ENCODE measurements around the gene TSLP.

Gene TSLP

GRCh38 chr5:111122398-111122797 is 50.9 kb downstream of the TSLP start:
- TF ChIP-seq FOXP2 (optimal IDR thresholded peaks at IDR 0.05; ENCODE audit: control extremely low read depth, extremely low read length, insufficient read depth), result no peak
- no peak for TF ChIP-seq POLR2AphosphoS5 (IDR thresholded peaks at IDR 0.05; ENCODE audit: borderline replicate concordance, low read depth, low read length)
- TF ChIP-seq EZH2 (IDR thresholded peaks at IDR 0.05), result no peak

GRCh38 chr5:111124793-111125192 is 53.3 kb downstream of the TSLP start:
- no peak for TF ChIP-seq EZH2 (IDR thresholded peaks at IDR 0.05)
- TF ChIP-seq FOXP2 (optimal IDR thresholded peaks at IDR 0.05; ENCODE audit: control extremely low read depth, extremely low read length, insufficient read depth), result no peak
- no peak for TF ChIP-seq POLR2AphosphoS5 (IDR thresholded peaks at IDR 0.05; ENCODE audit: borderline replicate concordance, low read depth, low read length)
- Histone ChIP-seq H3K9me3 (ENCODE audit: low read depth, low read length) (no peaks in the 10 kb centered on the region), H3K9ac (ENCODE audit: insufficient read length) (no peak overlapping the region), H3K4me3 (no peak overlapping the region), H3K27ac (no peak overlapping the region), H3K36me3 (ENCODE audit: insufficient read depth, low read length) (peaks cover 77% of the 10 kb centered on the region)
- DNase-seq (ENCODE audit: low read depth, low spot score), result no peak

More at GRCh38 chr5:111122398-111122797, 50.9 kb downstream of the TSLP start:
- Histone ChIP-seq H3K9me3 (ENCODE audit: low read depth, low read length) (no peaks in the 10 kb centered on the region), H3K9ac (ENCODE audit: insufficient read length) (no peak overlapping the region), H3K36me3 (ENCODE audit: insufficient read depth, low read length) (peaks cover 82% of the 10 kb centered on the region), H3K27ac (no peak overlapping the region), H3K4me3 (no peak overlapping the region)
- no peak for DNase-seq (ENCODE audit: low read depth, low spot score)

GRCh38 chr5:111126896-111127295 is 55.4 kb downstream of the TSLP start:
- Histone ChIP-seq H3K27ac (no peak overlapping the region), H3K9ac (ENCODE audit: insufficient read length) (no peak overlapping the region), H3K9me3 (ENCODE audit: low read depth, low read length) (no peaks in the 10 kb centered on the region), H3K36me3 (ENCODE audit: insufficient read depth, low read length) (peaks cover 57% of the 10 kb centered on the region), H3K4me3 (no peak overlapping the region)
- no peak for TF ChIP-seq EZH2 (IDR thresholded peaks at IDR 0.05)
- TF ChIP-seq FOXP2 (optimal IDR thresholded peaks at IDR 0.05; ENCODE audit: control extremely low read depth, extremely low read length, insufficient read depth), result no peak
- TF ChIP-seq POLR2AphosphoS5 (IDR thresholded peaks at IDR 0.05; ENCODE audit: borderline replicate concordance, low read depth, low read length), result no peak
- DNase-seq (ENCODE audit: low read depth, low spot score), result no peak
